ENCODE data around the gene ATG9A. TPM values are rescaled to one million over a fixed set of nuclear protein-coding genes. Genes with fewer than 3 reads are reported as not detected.

Gene ATG9A
- total and polyA plus RNA-seq, 2 of the 8 experiments (the other 6 are each of a cell fraction or from before 2014, with no cell fraction given) = 43.6 to 66.8 TPM

DNA sequence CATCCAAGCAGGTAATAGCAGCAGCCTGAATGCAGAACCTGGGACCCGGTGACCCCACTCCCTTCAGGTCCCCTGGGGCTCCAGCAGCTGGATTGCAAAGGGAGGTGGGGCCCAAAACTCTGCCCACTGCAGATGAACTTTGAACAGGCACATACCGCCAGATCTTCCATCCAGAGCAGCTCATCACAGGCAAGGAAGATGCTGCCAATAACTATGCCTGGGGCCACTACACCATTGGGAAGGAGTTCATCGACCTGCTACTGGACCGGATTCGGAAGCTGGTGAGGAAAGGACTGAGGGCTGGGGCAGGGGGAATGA is 40.6 kb upstream of the ATG9A start:
- no peak overlapping the region for H2BK120ac ChIP-seq (replicated peaks; ENCODE audit: low read depth, low read length)
- no peak overlapping the region for H3K4ac ChIP-seq (replicated peaks; ENCODE audit: insufficient read length, low read depth, low read length)
- H4K8ac ChIP-seq (ENCODE audit: extremely low read depth, insufficient read depth, low read length) = no peak overlapping the region
- H2AK5ac ChIP-seq (ENCODE audit: low read depth, low read length) = no peak overlapping the region; the same call in 1 of the 2 replicates
- 86% methylated on average over 5 of the region's 5 CpGs; no CpG with 5 or more reads in 1 of the 2 experiments for WGBS, 2 experiments (ENCODE audit: extremely low coverage in 1 of 2, insufficient coverage in 1 of 2, insufficient read length in 1 of 2, insufficient replicate concordance in 2 of 2, low coverage in 1 of 2, low lambda C conversion rate in 2 of 2, missing lambda C conversion rate in 1 of 2)
- no peak overlapping the region for H3K56ac ChIP-seq (replicated peaks; ENCODE audit: insufficient read length, low read depth, low read length)
- H3K27ac ChIP-seq (ENCODE audit: low read depth, low read length) = no peak overlapping the region
- H4K91ac ChIP-seq (replicated peaks; ENCODE audit: insufficient read length, low read length) = no peak overlapping the region
- peaks cover 0 to 3% (median 0%) of the 10 kb centered on the region in 4 experiments; a peak in 2 of 7 replicates for H3K4me1 ChIP-seq (replicated peaks in 1 of 4; ENCODE audit: control insufficient read depth in 3 of 4, insufficient read depth in 4 of 4, low read length in 3 of 4)
- H3K4me3 ChIP-seq (ENCODE audit: extremely low read depth in 1 of 4, insufficient read depth in 2 of 4, low read depth in 3 of 4, low read length in 4 of 4) = no peak overlapping the region; a peak in 1 of 8 replicates
- DNase-seq (ENCODE audit: low read depth in 1 of 2, low spot score in 2 of 2) (no peak), FAIRE-seq (no peak)
- ChIA-PET POLR2A (ENCODE audit: partially characterized antibody) (interaction anchor here (0.8 to 1.0 kb wide), 2 partner anchors 12 to 18 kb away, joined by 3 read pairs; no protein-coding TSS in a partner anchor), CTCF (ENCODE audit: partially characterized antibody) (interaction anchor here (0.9 to 1.8 kb wide), 5 partner anchors 13 to 243 kb away, joined by 3 to 8 read pairs (median 4); no protein-coding TSS in a partner anchor)
- no peak overlapping the region for H2BK20ac ChIP-seq (ENCODE audit: low read length)
- H3K36me3 ChIP-seq (ENCODE audit: control insufficient read depth in 2 of 4, insufficient read depth in 4 of 4, low read length in 3 of 4) = no peaks in the 10 kb centered on the region
- H3K23ac ChIP-seq (ENCODE audit: insufficient read length) = no peak overlapping the region
- H3K23me2 ChIP-seq (ENCODE audit: low read depth, low read length) = no peaks in the 10 kb centered on the region
- no peaks in the 10 kb centered on the region for H3K79me1 ChIP-seq (ENCODE audit: low read depth, low read length)
- no peak overlapping the region for H2AFZ ChIP-seq (ENCODE audit: low read length)
- TF ChIP-seq SIX5 (IDR thresholded peaks at IDR 0.05; ENCODE audit: low read depth, low read length) = no peak
- TF ChIP-seq JUND (IDR thresholded peaks at IDR 0.05; ENCODE audit: low read length) = no peak
- no peak for TF ChIP-seq RXRA (IDR thresholded peaks at IDR 0.05; ENCODE audit: insufficient read depth, low read depth, low read length)
- TF ChIP-seq GABPA (IDR thresholded peaks at IDR 0.05; ENCODE audit: borderline replicate concordance, insufficient read depth, low read length) = no peak
- TF ChIP-seq BCL11A (IDR thresholded peaks at IDR 0.05; ENCODE audit: low read depth in 2 of 2, low read length in 2 of 2) = no peak
- TF ChIP-seq, protein P1, sequence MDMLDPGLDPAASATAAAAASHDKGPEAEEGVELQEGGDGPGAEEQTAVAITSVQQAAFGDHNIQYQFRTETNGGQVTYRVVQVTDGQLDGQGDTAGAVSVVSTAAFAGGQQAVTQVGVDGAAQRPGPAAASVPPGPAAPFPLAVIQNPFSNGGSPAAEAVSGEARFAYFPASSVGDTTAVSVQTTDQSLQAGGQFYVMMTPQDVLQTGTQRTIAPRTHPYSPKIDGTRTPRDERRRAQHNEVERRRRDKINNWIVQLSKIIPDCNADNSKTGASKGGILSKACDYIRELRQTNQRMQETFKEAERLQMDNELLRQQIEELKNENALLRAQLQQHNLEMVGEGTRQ (IDR thresholded peaks at IDR 0.05; ENCODE audit: low read length) = no peak
- TF ChIP-seq, protein P2, sequence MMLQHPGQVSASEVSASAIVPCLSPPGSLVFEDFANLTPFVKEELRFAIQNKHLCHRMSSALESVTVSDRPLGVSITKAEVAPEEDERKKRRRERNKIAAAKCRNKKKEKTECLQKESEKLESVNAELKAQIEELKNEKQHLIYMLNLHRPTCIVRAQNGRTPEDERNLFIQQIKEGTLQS (IDR thresholded peaks at IDR 0.05; ENCODE audit: insufficient read depth, low read depth, low read length) = no peak
- H4K5ac ChIP-seq (ENCODE audit: insufficient read length, low read depth, low read length) = no peak overlapping the region
- no peak overlapping the region for H3K9ac ChIP-seq (replicated peaks in 1 of 4; ENCODE audit: extremely low read depth in 1 of 4, low read depth in 3 of 4, low read length in 3 of 4)
- no peak overlapping the region for H2BK5ac ChIP-seq (ENCODE audit: low read depth, low read length)
- peaks cover 0 to 3% (median 0%) of the 10 kb centered on the region in 4 experiments; a peak in 2 of 7 replicates for H3K27me3 ChIP-seq (replicated peaks in 1 of 4; ENCODE audit: control insufficient read depth in 3 of 4, extremely low read depth in 1 of 4, insufficient read depth in 3 of 4, low read length in 3 of 4)
- H4K20me1 ChIP-seq (replicated peaks in 1 of 2; ENCODE audit: control insufficient read depth in 1 of 2, insufficient read depth in 2 of 2, low read length in 2 of 2) = no peaks in the 10 kb centered on the region
- no peak overlapping the region for H3K18ac ChIP-seq (ENCODE audit: extremely low read depth, low read length)
- H3K79me2 ChIP-seq (ENCODE audit: control insufficient read depth in 1 of 2, insufficient read depth in 2 of 2, low read length in 2 of 2) = no peaks in the 10 kb centered on the region
- H2BK15ac ChIP-seq (ENCODE audit: low read length) = no peak overlapping the region
- no peak overlapping the region for H3K4me2 ChIP-seq (ENCODE audit: insufficient read depth in 1 of 2, low read depth in 2 of 2, low read length in 2 of 2)
- H3K9me3 ChIP-seq (ENCODE audit: insufficient read depth in 2 of 2, low read depth in 1 of 2, low read length in 1 of 2) = no peaks in the 10 kb centered on the region
- H3K14ac ChIP-seq (ENCODE audit: insufficient read length) = no peak overlapping the region
- H2BK12ac ChIP-seq (ENCODE audit: low read depth, low read length) = no peak overlapping the region
